ENCODE measurements around the gene MDH2.
"Not testable (repeated sequence)": the region's sequence is repeated elsewhere in the genome, so short reads cannot be mapped to it uniquely, and the experiment has no call there.

Gene MDH2

GRCh38 chr7:76048668-76048988, 722 bp downstream of the MDH2 start:
- no peak for DNase-seq

GRCh38 chr7:76049295-76049694, 1.4 kb downstream of the MDH2 start:
- DNase-seq = no peak

DNA sequence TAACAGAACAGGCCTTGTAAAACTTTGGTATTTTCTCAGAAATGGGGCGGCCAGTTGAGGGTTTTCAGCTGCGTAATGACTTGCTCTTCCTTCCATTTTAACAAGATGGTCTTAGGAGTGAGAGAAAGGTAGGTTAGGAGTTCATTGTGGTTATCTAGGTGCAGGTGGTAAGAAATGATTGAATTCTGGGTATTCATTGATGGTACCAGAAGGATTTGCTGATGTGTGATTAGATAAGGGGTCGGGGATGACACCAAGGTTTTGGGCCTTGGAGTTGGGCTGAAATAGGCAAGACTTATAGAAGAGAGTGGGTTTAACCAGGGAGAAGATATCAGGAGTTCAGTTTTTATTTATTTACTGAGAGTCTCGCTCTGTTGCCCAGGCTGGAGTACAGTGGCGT, 2.6 kb downstream of the MDH2 start:
- DNase-seq = no peak

DNA sequence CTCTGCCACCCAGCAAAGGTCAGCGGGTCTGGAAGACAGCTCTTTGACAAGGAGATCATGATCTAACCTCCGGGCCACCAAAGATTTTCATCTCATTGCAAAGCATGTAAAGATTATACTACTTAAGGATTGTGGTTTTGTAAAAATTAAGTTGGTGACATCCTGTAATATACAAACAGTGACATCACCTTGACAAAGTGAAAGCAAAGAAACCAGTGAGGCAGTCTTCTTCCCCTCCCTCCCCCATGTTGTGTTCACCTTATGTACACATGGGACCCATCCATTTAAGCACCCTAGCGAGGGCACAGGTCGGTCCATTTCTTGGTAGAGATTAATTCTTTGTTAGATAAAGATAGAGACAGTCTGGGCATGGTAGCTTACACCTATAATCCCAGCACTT, 3.9 kb downstream of the MDH2 start:
- no peak for DNase-seq

DNA sequence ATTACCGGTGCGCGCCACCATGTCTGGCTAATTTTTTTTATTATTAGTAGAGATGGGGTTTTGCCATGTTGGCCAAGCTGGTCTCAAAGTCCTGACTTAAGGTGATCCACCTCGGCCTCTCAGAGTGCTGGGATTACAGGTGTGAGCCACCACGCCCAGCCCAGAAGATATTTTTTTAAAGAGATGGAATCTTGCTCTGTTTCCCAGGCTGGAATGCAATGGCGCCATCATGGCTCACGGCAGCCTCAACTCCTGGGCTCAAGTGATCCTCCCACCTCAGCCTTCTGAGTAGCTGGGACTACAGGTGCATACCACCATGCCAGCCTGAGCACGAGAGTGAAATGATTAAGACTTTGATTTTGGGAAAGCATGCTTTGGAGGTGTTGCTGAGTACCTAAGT, 4.8 kb downstream of the MDH2 start:
- not testable (repeated sequence) for DNase-seq

- DNase-seq = no peak
Measured at GRCh38 chr7:76053461-76053860, 5.6 kb downstream of the MDH2 start.

- peak; percentile 58 for DNase-seq
Measured at GRCh38 chr7:76054123-76055120, 6.5 kb downstream of the MDH2 start.

GRCh38 chr7:76056241-76056640, 8.3 kb downstream of the MDH2 start:
- DNase-seq = no peak

- DNase-seq = no peak
Measured at GRCh38 chr7:76057103-76057812, 9.4 kb downstream of the MDH2 start.

DNA sequence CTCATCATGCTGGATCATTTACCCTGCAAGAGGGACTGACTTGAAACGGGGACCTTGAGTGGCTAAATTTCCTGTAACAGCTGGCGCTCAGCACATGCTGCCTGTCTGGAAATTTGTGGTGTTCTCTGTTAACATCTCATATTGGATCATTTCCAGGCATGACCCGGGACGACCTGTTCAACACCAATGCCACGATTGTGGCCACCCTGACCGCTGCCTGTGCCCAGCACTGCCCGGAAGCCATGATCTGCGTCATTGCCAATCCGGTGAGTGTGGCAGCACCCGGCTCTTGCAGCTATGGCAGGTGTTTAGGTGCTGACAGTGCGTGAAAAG, 9.9 kb downstream of the MDH2 start:
- no peak for DNase-seq

GRCh38 chr7:76058745-76059144, 10.8 kb downstream of the MDH2 start:
- not testable (repeated sequence) for DNase-seq

DNA sequence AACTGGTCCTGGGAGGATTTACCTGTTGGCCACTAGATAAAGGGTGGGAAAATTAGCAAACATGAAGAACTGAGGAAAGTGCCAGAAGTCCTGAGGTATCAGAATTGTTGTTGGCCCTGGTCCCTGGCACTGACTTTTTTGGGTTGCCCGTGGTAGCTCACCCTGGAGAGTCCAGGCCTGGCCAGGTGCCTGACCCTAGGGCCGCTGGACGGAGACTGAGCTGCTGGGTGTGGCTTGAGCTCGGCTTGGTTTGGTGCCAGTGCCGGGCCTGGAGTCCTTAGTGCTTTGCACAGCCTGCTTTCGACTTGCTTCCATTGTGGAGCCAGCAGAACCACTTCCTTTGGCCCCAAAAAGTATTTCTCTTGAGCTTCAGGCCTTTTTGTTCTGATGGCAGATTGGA, 12.9 kb downstream of the MDH2 start:
- DNase-seq = no peak

DNA sequence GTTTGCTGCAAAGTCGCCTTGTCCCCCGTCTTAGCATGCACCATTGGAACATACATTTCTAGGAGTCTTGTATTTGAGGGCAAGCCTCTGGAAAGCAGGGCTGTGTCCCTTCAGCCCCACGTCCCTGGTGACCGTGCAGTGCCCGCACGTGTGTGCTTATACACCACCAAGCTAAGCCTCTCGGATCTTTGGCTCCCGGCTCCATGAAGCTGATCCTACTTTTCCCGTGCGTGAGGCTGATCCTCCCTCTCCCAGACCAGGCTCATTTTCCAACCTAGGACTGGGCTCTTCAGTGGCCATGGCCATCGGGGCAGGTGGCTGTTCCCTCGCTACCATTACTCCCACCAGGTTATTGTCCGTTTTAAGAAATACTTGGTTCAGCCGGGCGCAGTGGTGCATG, 14.3 kb downstream of the MDH2 start:
- DNase-seq = no peak

GRCh38 chr7:76063114-76063513, 15.2 kb downstream of the MDH2 start:
- no peak for DNase-seq

DNA sequence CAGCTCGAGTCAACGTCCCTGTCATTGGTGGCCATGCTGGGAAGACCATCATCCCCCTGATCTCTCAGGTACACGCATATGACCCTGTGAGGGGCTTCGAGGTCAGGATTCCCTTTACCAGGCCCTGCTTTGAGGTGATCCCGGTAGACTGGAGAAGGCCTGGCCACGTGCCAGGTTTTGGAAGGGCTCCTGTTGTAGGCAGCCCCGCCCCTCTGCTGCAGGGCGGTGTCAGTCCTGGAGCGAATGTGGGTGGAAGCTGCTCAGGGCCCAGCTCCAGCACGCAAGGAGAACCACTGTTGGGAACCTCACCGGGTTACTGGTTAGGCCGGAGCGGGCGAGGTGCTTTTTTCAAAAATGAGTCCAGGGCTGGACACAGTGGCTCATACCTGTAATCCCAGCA, 15.6 kb downstream of the MDH2 start:
- no peak for DNase-seq

DNA sequence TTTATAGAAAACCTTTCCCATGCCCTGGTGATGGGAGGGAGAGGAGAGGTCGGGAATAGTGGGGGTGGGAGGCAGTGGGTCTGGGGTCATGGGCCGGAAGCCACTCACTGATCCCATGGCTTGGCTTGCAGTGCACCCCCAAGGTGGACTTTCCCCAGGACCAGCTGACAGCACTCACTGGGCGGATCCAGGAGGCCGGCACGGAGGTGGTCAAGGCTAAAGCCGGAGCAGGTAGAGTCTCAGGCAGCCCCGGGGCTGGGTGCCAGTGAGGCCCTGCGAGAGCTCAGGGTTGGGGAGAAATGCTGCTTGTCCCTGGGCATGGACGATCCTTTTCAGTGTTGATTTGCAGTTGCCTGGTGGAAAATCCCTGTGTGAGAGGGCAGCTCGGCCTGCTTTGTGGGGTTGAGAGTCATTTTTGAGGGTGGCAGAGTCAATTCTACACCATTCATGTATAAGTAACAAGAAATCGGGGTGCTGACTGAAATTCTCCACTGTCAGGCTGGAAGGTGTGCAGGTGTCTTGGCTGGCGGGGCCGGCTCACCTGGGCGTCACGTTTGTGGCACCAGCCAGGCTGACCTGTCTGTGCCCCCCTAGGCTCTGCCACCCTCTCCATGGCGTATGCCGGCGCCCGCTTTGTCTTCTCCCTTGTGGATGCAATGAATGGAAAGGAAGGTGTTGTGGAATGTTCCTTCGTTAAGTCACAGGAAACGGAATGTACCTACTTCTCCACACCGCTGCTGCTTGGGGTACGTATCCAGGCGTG, 16.5 kb downstream of the MDH2 start:
- no peak for DNase-seq

DNA sequence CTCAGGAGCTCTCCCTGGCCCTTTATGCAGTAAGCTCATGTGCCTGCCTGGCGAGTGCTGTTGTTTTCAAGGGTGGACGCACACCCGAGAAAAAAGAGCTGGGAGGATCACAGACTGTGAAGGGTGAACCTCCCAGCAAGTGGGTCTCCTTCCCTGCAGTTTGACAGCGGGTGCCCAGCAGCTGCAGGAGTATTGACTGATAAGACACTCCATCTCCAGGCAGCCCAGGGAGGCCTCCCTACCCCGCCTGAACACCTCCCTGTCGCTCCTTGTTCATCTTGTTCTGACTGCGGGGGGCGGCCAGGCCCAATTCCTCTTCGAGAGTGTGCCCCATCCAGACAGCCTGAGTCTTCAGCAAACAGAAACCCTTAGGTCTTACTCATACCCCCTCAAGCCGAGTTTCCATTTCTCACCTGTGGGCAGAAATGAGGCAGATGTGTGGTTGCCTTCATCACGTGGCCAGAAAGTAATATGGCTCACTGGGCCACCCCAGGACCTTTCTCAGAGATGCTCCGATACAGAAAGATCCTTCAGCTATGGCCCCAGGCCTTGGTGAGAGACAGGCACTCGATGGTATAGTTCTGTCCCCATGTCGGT, 17.2 kb downstream of the MDH2 start:
- DNase-seq = no peak

GRCh38 chr7:76066716-76067503, 19.0 kb downstream of the MDH2 start:
- DNase-seq = no peak

DNA sequence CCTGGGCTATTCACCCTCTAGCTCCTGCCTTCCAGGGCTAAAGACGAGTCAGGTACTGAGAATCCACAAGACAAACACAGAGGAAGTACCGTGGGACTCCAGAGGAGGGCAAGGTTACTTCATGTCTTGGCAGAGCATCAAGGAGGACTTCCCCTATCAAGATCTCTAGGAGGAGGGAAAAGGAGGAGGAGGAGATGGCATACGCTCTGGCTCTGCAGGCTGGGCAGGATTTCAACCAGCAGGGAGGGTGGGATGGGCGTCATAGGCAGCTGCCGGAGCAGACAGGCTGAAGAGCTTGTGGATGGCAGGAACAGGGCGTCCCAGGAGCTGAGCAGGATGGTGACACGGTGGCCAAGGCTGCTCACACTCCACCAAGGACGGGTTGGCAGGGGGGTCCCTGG, 21.3 kb downstream of the MDH2 start:
- peak; percentile 84 for DNase-seq

GRCh38 chr7:76071316-76072242, 23.7 kb downstream of the MDH2 start:
- no peak for DNase-seq

Measured in HCEC 1CT (cell line).